Adrenal gland (tissue), 12 donors: ENCODE data around the gene KRTAP10-2. TPM values are rescaled to one million over a fixed set of nuclear protein-coding genes. Genes with fewer than 3 reads are reported as not detected.
A peak's percentile ranks its signal among the peaks of the same experiment; 100 is the strongest.

ENCODE experiments used
- DNase-seq, 7 donors: peaks; one replicate each; pipeline ENCODE4 v3.0.0-alpha.2; 2019 to 2020
- H3K27ac ChIP-seq, 5 donors: fragments of 200-600 bp; sonication (generic) in 4 of 5; 1 replicate in 3 of 5; 2 replicates in 2 of 5; pipeline versions ENCODE4 v1.5.1 to v1.8.0; 2016 to 2020; ENCODE audit warnings: mild to moderate bottlenecking in 1 of 5
- H3K27me3 ChIP-seq: fragments of 200-600 bp; 2 replicates; pipeline ENCODE4 v1.8.0; 2021
- H3K36me3 ChIP-seq, 2 donors: fragments of 200-600 bp; replicated peaks in 1 of 2; 1 replicate in 1 of 2; 2 replicates in 1 of 2; pipeline versions ENCODE4 v1.5.1 to v1.8.0; 2018 to 2022
- H3K4me1 ChIP-seq, 2 donors: fragments of 200-600 bp; replicated peaks in 1 of 2; 1 replicate in 1 of 2; 2 replicates in 1 of 2; pipeline versions ENCODE4 v1.5.1 to v1.8.0; 2018 to 2021
- H3K4me3 ChIP-seq, 4 donors: fragments of 200-600 bp; sonication (generic) in 3 of 4; one replicate each; pipeline ENCODE4 v1.5.1; 2016 to 2018
- H3K9me3 ChIP-seq, 3 donors: fragments of 200-600 bp; sonication (generic) in 1 of 3; replicated peaks in 1 of 3; 1 replicate in 2 of 3; 2 replicates in 1 of 3; pipeline versions ENCODE4 v1.5.1 to v1.8.0; 2016 to 2021
- POLR2A ChIP-seq, 2 donors: fragments of 450-650 bp; IDR thresholded peaks; one replicate each; pipeline ENCODE4 v1.6.1; 2017; ENCODE audit warnings: antibody characterized with exemption in 2 of 2, mild to moderate bottlenecking in 2 of 2, moderate library complexity in 1 of 2
- WGBS, 4 donors: extraction: QIAGEN DNeasy Blood & Tissue Kit in 2 of 4; methylation state at CpG; one replicate each; pipeline versions ENCODE4 v1.1.5 to v1.1.7; 2013 to 2017; 5-methylcytosine and 5-hydroxymethylcytosine counted together
- intact Hi-C, 2 donors: fragments of 100-400 bp; cut with DNase I; formaldehyde crosslinking; loops; one replicate each; pipeline versions ENCODE4 v1.14.1 to v1.15.0; 2022 to 2023
- polyA plus RNA-seq, 3 donors: library from polyadenylated mRNA; stranded (reverse); fragments of 200-250 nt in 2 of 3; fragments of 350-450 nt in 1 of 3; fragmentation: Illumina TruSeq in 1 of 3; extraction: RNeasy Lipid Tissue Mini Kit (QIAGEN cat#74804) in 1 of 3; gene quantifications; one replicate each; pipeline ENCODE4 v1.2.3, GENCODE V29; 2013 to 2014
- total RNA-seq, 9 donors: library from RNA; depleted of rRNA in 4 of 9; stranded (reverse); fragments of >200 nt in 4 of 9; fragments of 120-200 nt in 1 of 9; fragmentation: NEBNext Ultra II Directional in 1 of 9; extraction: Animal tissue kit (Norgen Biotek cat#: 25700) in 1 of 9; gene quantifications; one replicate each; pipeline versions ENCODE4 v1.1.0 to v1.2.4, GENCODE V29; 2013 to 2023
- TF ChIP-seq, protein P1 (sequence below), 6 experiments: fragments of 450-650 bp in 4 of 6; fragments of 200-600 bp in 2 of 6; sonication (generic) in 1 of 6; IDR thresholded peaks; 1 replicate in 5 of 6; 2 replicates in 1 of 6; pipeline versions ENCODE4 v1.5.1 to v1.8.0; 2016 to 2021; ENCODE audit warnings: antibody characterized with exemption in 6 of 6, mild to moderate bottlenecking in 2 of 6, moderate library complexity in 1 of 6
- donor health status: healthy with polysubstance abuse.
- donor health status: Bipolar disorder and iron deficiency.
- donor health status: DM: yes; HTN: yes; CAD: no.
- donor health status: DM: no; HTN: no; CAD: no.
- donor health status: DM: no; HTN: no; CAD: no.
- donor health status: DM: yes; HTN: yes; CAD: no.

Gene KRTAP10-2
- total and polyA plus RNA-seq, 12 donors: not detected

DNA sequence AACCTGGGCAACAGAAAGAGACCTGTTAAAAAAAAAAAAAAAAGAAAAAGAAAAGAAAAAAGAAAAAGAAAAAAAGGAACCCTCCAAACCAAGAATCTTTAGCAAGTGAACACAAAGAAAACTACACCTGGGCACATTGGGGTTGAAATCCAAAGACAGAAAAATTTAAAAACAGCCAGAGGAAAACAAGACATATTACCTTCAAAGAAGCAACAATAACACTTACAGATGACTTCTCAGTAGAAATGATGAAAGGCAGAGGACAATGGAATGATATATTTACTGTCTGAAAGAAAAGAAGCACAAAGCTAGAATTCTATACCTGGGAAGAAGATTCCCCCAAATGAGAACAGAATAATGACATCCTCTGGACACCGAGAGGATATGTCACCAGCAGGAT, 8.6 kb downstream of the KRTAP10-2 start:
- WGBS, 4 donors: 76 to 95% (median 78%) methylated on average over 1 of the region's 1 CpG
- Histone ChIP-seq H3K36me3 (no peaks in the 10 kb centered on the region), H3K27ac (no peak overlapping the region), H3K4me3 (no peak overlapping the region), H3K4me1 (no peaks in the 10 kb centered on the region), H3K27me3 (no peaks in the 10 kb centered on the region), H3K9me3 (peaks cover 0 to 8% (median 0%) of the 10 kb centered on the region in 3 donors)
- TF ChIP-seq POLR2A (IDR thresholded peaks at IDR 0.05): no peak
- TF ChIP-seq, protein P1, sequence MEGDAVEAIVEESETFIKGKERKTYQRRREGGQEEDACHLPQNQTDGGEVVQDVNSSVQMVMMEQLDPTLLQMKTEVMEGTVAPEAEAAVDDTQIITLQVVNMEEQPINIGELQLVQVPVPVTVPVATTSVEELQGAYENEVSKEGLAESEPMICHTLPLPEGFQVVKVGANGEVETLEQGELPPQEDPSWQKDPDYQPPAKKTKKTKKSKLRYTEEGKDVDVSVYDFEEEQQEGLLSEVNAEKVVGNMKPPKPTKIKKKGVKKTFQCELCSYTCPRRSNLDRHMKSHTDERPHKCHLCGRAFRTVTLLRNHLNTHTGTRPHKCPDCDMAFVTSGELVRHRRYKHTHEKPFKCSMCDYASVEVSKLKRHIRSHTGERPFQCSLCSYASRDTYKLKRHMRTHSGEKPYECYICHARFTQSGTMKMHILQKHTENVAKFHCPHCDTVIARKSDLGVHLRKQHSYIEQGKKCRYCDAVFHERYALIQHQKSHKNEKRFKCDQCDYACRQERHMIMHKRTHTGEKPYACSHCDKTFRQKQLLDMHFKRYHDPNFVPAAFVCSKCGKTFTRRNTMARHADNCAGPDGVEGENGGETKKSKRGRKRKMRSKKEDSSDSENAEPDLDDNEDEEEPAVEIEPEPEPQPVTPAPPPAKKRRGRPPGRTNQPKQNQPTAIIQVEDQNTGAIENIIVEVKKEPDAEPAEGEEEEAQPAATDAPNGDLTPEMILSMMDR (IDR thresholded peaks at IDR 0.05): no peak
- DNase-seq: no peak
- intact Hi-C loops: no loop called here

DNA sequence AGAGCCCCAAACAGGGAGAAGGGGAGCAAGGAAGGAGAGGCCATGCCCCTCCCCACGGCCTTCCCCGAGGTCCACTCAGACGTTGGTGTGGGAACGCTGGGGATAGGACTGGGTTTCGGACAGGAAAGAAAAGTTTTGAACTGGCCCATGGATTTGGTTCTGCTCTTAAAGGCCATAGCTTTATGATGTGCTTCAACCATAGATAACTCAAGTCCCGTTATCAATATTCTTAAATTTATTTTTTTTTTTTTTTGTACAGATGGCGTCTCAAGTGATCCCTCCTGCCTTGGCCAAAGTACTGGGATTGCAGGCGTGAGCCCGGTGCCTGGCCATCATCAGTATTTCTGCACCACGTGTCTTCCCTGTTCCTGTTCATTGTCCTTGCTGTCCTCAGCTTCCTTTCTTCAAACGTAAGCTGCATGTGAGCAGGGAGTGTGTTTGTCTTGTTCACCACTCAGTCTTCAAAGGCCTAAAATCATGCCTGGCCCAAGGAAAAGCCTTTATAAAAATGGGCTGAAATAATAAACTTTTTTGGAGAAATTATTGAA, 10.5 kb downstream of the KRTAP10-2 start:
- no peaks in the 10 kb centered on the region for H3K27me3 ChIP-seq
- H3K4me1 ChIP-seq: no peaks in the 10 kb centered on the region
- WGBS, 4 donors: 72 to 80% (median 73%) methylated on average over 11 of the region's 11 CpGs
- no peak for TF ChIP-seq POLR2A (IDR thresholded peaks at IDR 0.05)
- TF ChIP-seq, protein P1 (IDR thresholded peaks at IDR 0.05): no peak
- H3K27ac ChIP-seq: no peak overlapping the region
- H3K4me3 ChIP-seq: no peak overlapping the region
- H3K36me3 ChIP-seq: no peaks in the 10 kb centered on the region
- peak in 1 of 7 donors; percentile 15 for DNase-seq
- intact Hi-C loops: no loop called here
- H3K9me3 ChIP-seq: no peaks in the 10 kb centered on the region

DNA sequence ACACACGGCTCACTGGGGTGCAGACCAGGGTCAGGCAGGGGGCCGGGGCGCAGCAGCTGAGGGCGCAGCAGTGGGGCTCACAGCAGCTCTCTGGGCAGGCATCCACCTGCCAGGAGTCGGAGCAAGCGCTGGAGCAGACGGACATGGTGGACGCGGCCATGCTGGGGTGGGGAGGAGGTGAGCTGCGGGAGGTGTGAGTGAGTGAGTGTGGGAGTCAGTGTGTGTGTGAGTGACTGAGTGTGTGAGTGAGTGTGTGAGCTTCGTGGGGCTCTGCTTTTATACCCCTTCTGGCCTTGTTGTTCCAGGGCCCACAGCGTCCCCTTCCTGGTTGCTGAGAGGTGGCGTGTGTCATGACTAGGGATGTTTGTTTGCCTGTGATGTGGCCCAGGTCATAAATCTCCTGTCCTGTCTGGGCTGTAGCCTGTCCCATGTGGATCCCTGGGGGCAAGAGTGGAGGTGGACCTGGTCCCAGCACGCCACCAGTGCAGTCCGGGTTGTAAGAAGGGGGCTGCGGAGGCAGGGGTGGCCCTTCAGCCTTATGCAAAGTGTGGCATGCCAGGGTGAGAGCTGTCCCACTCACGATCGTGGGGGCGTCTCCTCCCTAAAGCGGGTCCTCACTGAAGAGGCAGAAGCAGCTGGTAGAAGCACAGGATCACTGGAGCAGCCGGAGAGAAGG, 11.2 kb downstream of the KRTAP10-2 start, which contains the start of gene KRTAP10-1:
Gene KRTAP10-1 (minus strand): TSS at position 205 of the 676 bp plus-strand sequence. CDS start 45 bp downstream, at position 160.
- Histone ChIP-seq H3K27me3 (no peaks in the 10 kb centered on the region), H3K4me3 (no peak within 1 kb of the TSS), H3K9me3 (no peaks in the 10 kb centered on the region), H3K4me1 (no peaks in the 10 kb centered on the region), H3K27ac (no peak within 1 kb of the TSS), H3K36me3 (no peaks in the 10 kb centered on the region)
- DNase-seq: peak in 1 of 7 donors; percentile 18
- intact Hi-C loops: no loop called here
- 59 to 68% (median 67%) methylated on average over 5 to 21 of the region's 21 CpGs for WGBS, 4 donors
- TF ChIP-seq, protein P1 (IDR thresholded peaks at IDR 0.05): no peak
- TF ChIP-seq POLR2A (IDR thresholded peaks at IDR 0.05): no peak

DNA sequence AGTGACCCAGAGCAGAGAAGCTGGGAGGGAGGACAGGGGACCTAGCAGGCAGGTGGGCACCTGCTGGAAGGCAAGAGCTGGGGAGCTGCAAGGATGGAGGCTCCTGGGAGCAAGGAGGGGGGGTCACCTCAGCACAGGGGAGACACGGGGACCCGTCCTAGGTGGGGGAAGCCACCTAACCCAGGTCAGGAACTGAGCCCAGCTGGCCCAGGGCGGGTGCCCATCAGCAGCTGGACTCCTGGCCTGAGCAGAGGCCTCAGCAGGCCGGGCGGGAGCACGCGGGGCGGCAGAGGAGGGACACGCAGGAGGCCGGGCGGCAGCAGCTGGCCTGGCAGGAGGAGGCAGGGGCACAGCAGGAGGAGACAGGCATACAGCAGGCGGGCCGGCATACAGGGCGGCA, 12.3 kb downstream of the KRTAP10-2 start:
- H3K4me1 ChIP-seq: no peaks in the 10 kb centered on the region
- WGBS, 4 donors: 53 to 79% (median 75%) methylated on average over 12 to 14 of the region's 14 CpGs
- DNase-seq: no peak
- no peak for TF ChIP-seq POLR2A (IDR thresholded peaks at IDR 0.05)
- TF ChIP-seq, protein P1 (IDR thresholded peaks at IDR 0.05): no peak
- H3K9me3 ChIP-seq: no peaks in the 10 kb centered on the region
- no peak overlapping the region for H3K27ac ChIP-seq
- no peak overlapping the region for H3K4me3 ChIP-seq
- no peaks in the 10 kb centered on the region for H3K27me3 ChIP-seq
- intact Hi-C loops: no loop called here
- no peaks in the 10 kb centered on the region for H3K36me3 ChIP-seq
